Testis (tissue), 3 donors: ENCODE data around the gene ATP6V1G1. TPM values are rescaled to one million over a fixed set of nuclear protein-coding genes. Genes with fewer than 3 reads are reported as not detected.

Experiments used
- DNase-seq: peaks from one replicate; pipeline ENCODE4 v3.0.0-alpha.2; 2019
- H3K27ac ChIP-seq, 2 donors: fragments of 200-600 bp; sonication (generic); one replicate each; pipeline ENCODE4 v1.5.1; 2019
- H3K27me3 ChIP-seq: fragments of 200-600 bp; sonication (generic); one replicate; pipeline ENCODE4 v1.5.1; 2019
- H3K36me3 ChIP-seq: fragments of 200-600 bp; sonication (generic); one replicate; pipeline ENCODE4 v1.5.1; 2017; ENCODE audit warnings: low read depth; ENCODE audit errors: missing control alignments
- H3K4me1 ChIP-seq: fragments of 200-600 bp; sonication (generic); one replicate; pipeline ENCODE4 v1.5.1; 2019
- H3K4me3 ChIP-seq, 2 donors: fragments of 200-600 bp; sonication (generic); one replicate each; pipeline ENCODE4 v1.5.1; 2017 to 2019
- H3K9me3 ChIP-seq: fragments of 200-600 bp; sonication (generic); one replicate; pipeline ENCODE4 v1.5.1; 2017
- CTCF ChIP-seq, 3 experiments: fragments of 450-650 bp in 2 of 3; fragments of 200-600 bp in 1 of 3; sonication (generic) in 1 of 3; IDR thresholded peaks; one replicate each; pipeline ENCODE4 v1.5.1; 2016 to 2019; ENCODE audit warnings: antibody characterized with exemption in 3 of 3, mild to moderate bottlenecking in 2 of 3, moderate library complexity in 1 of 3
- POLR2A ChIP-seq: fragments of 450-650 bp; IDR thresholded peaks from one replicate; pipeline ENCODE4 v1.6.1; 2017; ENCODE audit warnings: antibody characterized with exemption, mild to moderate bottlenecking, moderate library complexity
- WGBS, 2 donors: methylation state at CpG; one replicate each; pipeline ENCODE4 v1.1.5; 2018; 5-methylcytosine and 5-hydroxymethylcytosine counted together
- intact Hi-C: fragments of 100-400 bp; cut with DNase I; formaldehyde crosslinking; loops from one replicate; pipeline ENCODE4 v1.15.1; 2023; ENCODE audit warnings: low total_unique reads
- polyA plus RNA-seq: library from polyadenylated mRNA; stranded (reverse); fragments of 350-450 nt; fragmentation: Illumina TruSeq; extraction: RNeasy Lipid Tissue Mini Kit (QIAGEN cat#74804); gene quantifications from one replicate; pipeline ENCODE4 v1.2.3, GENCODE V29; 2014; ENCODE audit warnings: low read depth, low replicate concordance; ENCODE audit not compliant: insufficient read depth
- total RNA-seq, 2 donors: library from RNA; depleted of rRNA; stranded (reverse); fragments of >200 nt; gene quantifications; one replicate each; pipeline ENCODE4 v1.2.3, GENCODE V29; 2016

Gene ATP6V1G1
- total and polyA plus RNA-seq, 3 donors from 2014 or later = 215 to 243 (median 233) TPM

- H3K27me3 ChIP-seq = no peaks in the 10 kb centered on the region
- intact Hi-C loops = no loop called here
- peaks cover 33% of the 10 kb centered on the region for H3K4me1 ChIP-seq
- H3K9me3 ChIP-seq = no peaks in the 10 kb centered on the region
- H3K36me3 ChIP-seq = no peaks in the 10 kb centered on the region
- DNase-seq = no peak
- peak overlapping the region; percentile 90 to 95 for H3K27ac ChIP-seq
- 67 to 71% methylated on average over 7 of the region's 7 CpGs for WGBS, 2 donors
- H3K4me3 ChIP-seq = no peak overlapping the region
- TF ChIP-seq CTCF (IDR thresholded peaks at IDR 0.05) (no peak), POLR2A (no peak)
Measured at GRCh38 chr9:114613087-114613486, 25.5 kb downstream of the ATP6V1G1 start.

GRCh38 chr9:114613919-114614318 is 26.4 kb downstream of the ATP6V1G1 start:
- H3K9me3 ChIP-seq = no peaks in the 10 kb centered on the region
- DNase-seq = no peak
- H3K4me1 ChIP-seq = peaks cover 31% of the 10 kb centered on the region
- intact Hi-C loops = no loop called here
- H3K36me3 ChIP-seq = no peaks in the 10 kb centered on the region
- H3K27me3 ChIP-seq = no peaks in the 10 kb centered on the region
- TF ChIP-seq CTCF (IDR thresholded peaks at IDR 0.05) = no peak
- TF ChIP-seq POLR2A = no peak
- peak overlapping the region in 1 of 2 donors; percentile 95 for H3K27ac ChIP-seq
- no peak overlapping the region for H3K4me3 ChIP-seq
- WGBS, 2 donors = 60 to 81% methylated on average over 2 to 3 of the region's 3 CpGs

GRCh38 chr9:114614373-114614772 is 26.8 kb downstream of the ATP6V1G1 start:
- Histone ChIP-seq H3K36me3 (no peaks in the 10 kb centered on the region), H3K27me3 (no peaks in the 10 kb centered on the region), H3K4me3 (no peak overlapping the region), H3K27ac (no peak overlapping the region), H3K9me3 (no peaks in the 10 kb centered on the region), H3K4me1 (peaks cover 31% of the 10 kb centered on the region)
- TF ChIP-seq POLR2A = no peak
- no peak for TF ChIP-seq CTCF (IDR thresholded peaks at IDR 0.05)
- WGBS, 2 donors = 91 to 93% methylated on average over 3 of the region's 3 CpGs
- intact Hi-C loops = no loop called here
- no peak for DNase-seq

- intact Hi-C loops = no loop called here
- Histone ChIP-seq H3K4me1 (peaks cover 28% of the 10 kb centered on the region), H3K36me3 (no peaks in the 10 kb centered on the region), H3K4me3 (no peak overlapping the region), H3K9me3 (no peaks in the 10 kb centered on the region), H3K27ac (peak overlapping the region; percentile 41 to 79), H3K27me3 (no peaks in the 10 kb centered on the region)
- WGBS, 2 donors = 36 to 63% methylated on average over 4 of the region's 4 CpGs
- TF ChIP-seq CTCF (IDR thresholded peaks at IDR 0.05) = no peak
- no peak for TF ChIP-seq POLR2A
- peak; percentile 57 for DNase-seq
Measured at GRCh38 chr9:114616684-114617520, 29.3 kb downstream of the ATP6V1G1 start.
